Measurements from ENCODE around the gene SPTBN2.
A peak's percentile ranks its signal among the peaks of the same experiment; 100 is the strongest.
"Not testable (repeated sequence)": the region's sequence is repeated elsewhere in the genome, so short reads cannot be mapped to it uniquely, and the experiment has no call there.

The SPTBN2 gene

GRCh38 chr11:66641834-66642233, 87.2 kb downstream of the SPTBN2 start:
- ChIA-PET POLR2A (ENCODE audit: low non-redundant PET) (no interaction called here), CTCF (interaction anchor here (0.6 kb wide), 1 partner anchor 18 kb away, joined by 4 read pairs; no protein-coding TSS in a partner anchor)
- DNase-seq (ENCODE audit: low spot score): no peak
- no peak overlapping the region for H3K27ac ChIP-seq
- no peak for TF ChIP-seq CTCF (conservative IDR thresholded peaks at IDR 0.05; ENCODE audit: low read depth)

DNA sequence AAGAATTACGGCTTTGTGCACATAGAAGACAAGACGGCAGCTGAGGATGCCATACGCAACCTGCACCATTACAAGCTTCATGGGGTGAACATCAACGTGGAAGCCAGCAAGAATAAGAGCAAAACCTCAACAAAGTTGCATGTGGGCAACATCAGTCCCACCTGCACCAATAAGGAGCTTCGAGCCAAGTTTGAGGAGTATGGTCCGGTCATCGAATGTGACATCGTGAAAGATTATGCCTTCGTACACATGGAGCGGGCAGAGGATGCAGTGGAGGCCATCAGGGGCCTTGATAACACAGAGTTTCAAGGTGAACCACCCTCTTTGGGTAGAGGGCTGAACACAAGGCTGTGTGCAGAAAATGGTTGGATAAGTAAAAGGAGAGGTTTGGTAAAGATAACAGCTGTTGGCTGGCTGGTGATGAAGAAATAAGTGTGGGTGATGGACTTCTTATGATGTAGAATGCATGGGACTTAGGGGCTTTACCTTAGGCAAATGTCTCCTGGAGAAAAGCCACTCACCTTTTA, 89.1 kb downstream of the SPTBN2 start:
- DNase-seq (ENCODE audit: low spot score): not testable (repeated sequence)
- peak overlapping the region; percentile 28 for H3K27ac ChIP-seq
- CTCF ChIA-PET: interaction anchor here (0.7 kb wide), 2 partner anchors 12 to 37 kb away, joined by 3 read pairs; no protein-coding TSS in a partner anchor
- POLR2A ChIA-PET (ENCODE audit: low non-redundant PET): interaction anchor here (2.4 kb wide), 1 partner anchor 23 kb away, joined by 16 read pairs; the partner anchor contains the start of gene RBM14

DNA sequence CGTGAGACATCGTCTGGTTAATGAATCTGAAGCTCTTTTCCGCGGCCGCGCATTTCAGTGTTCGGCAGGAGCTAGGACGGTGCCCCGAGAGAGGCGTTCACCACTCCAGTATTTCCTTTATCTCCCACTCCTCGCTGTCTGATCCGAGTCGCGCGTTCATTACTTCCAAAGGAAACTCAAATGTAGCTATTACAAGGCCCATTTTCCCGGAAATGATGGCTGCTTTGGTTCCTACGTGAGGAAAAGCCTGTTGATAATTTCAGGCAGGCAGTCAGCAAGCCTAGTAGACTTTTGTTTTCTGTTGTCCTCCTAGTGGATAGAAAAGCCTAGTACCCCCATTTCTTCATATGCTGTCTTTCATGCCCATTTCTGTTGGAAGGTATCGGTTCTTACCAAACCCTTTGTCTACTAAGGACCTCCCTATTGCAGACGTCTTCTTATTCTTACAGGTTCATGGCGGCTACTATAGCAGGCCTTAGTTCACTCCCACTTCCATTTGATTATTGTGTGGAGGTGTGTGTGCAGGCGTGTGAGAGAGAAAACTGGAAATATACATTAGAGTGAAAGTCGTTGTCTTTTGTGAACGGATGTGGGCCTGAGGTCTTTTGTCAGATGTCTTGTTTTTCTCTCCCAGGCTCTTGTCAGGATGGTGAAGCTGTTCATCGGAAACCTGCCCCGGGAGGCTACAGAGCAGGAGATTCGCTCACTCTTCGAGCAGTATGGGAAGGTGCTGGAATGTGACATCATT, 89.8 kb downstream of the SPTBN2 start:
- no peak for DNase-seq (ENCODE audit: low spot score)
- CTCF ChIA-PET: interaction anchor here (0.6 to 0.7 kb wide), 4 partner anchors 9 to 276 kb away, joined by 3 to 6 read pairs (median 3); no protein-coding TSS in a partner anchor
- H3K27ac ChIP-seq: peak overlapping the region; percentile 88
- TF ChIP-seq CTCF (conservative IDR thresholded peaks at IDR 0.05; ENCODE audit: low read depth): no peak
- POLR2A ChIA-PET (ENCODE audit: low non-redundant PET): interaction anchor here (0.7 to 2.4 kb wide), 2 partner anchors 23 to 86 kb away, joined by 6 to 16 read pairs; partner anchors contain the start of gene RBM14

GRCh38 chr11:66638177-66639065, 90.6 kb downstream of the SPTBN2 start, which contains the start of gene RBM4:
RBM4 (plus strand) TSS chr11:66638703; CDS start chr11:66639712, 1,009 bp downstream.
- DNase-seq (ENCODE audit: low spot score): peak; percentile 100
- TF ChIP-seq CTCF (conservative IDR thresholded peaks at IDR 0.05; ENCODE audit: low read depth): no peak
- POLR2A ChIA-PET (ENCODE audit: low non-redundant PET): interaction anchor here (0.6 to 2.4 kb wide), 6 partner anchors 9 to 85 kb away, joined by 3 to 16 read pairs (median 4); partner anchors contain the start of gene RBM14
- peak within 1 kb of the TSS; percentile 88 for H3K27ac ChIP-seq
- CTCF ChIA-PET: interaction anchor here (0.6 to 0.9 kb wide), 3 partner anchors 8 to 275 kb away, joined by 3 to 6 read pairs (median 3); no protein-coding TSS in a partner anchor

DNA sequence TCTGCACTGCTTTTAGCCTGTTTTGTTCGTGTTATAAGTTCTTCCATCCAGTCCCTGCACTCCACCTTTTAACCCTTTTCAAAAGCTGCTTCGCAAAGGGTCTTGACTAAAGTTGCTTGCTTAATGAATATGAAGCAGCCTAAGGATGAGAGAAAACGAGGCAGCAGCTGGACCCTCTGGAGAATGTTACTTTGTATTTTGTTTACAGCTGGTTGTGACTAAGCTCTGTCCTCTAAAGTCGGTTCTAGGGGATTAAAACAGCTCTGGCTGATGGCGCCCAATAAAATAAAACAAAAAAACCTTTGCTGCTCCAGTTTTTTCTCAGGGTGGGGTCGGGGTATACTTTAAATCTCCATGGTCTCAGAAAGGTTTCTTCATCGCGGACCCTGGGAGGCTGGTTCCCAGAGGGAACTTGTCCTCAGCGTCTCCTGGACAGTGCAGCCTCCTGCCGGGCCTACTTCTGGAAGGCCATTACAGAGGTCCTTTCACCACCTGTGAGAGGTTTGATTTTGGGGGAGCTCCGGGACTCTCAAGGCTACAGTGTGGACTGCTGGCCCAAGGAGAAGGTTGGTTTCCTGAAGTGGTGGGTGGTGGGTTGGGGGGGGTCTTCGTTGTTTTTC, 91.3 kb downstream of the SPTBN2 start:
- DNase-seq (ENCODE audit: low spot score): no peak
- CTCF ChIA-PET: interaction anchor here (0.9 to 1.0 kb wide), 2 partner anchors 48 to 75 kb away, joined by 3 read pairs; no protein-coding TSS in a partner anchor
- no peak for TF ChIP-seq CTCF (conservative IDR thresholded peaks at IDR 0.05; ENCODE audit: low read depth)
- POLR2A ChIA-PET (ENCODE audit: low non-redundant PET): interaction anchor here (0.6 to 2.4 kb wide), 5 partner anchors 8 to 80 kb away, joined by 3 to 16 read pairs (median 3); partner anchors contain the start of gene RBM14
- peak overlapping the region; percentile 88 for H3K27ac ChIP-seq

GRCh38 chr11:66636411-66636810, 92.6 kb downstream of the SPTBN2 start:
- TF ChIP-seq CTCF (conservative IDR thresholded peaks at IDR 0.05; ENCODE audit: low read depth): no peak
- CTCF ChIA-PET: no interaction called here
- POLR2A ChIA-PET (ENCODE audit: low non-redundant PET): interaction anchor here (1.1 kb wide), 1 partner anchor 19 kb away, joined by 3 read pairs; no protein-coding TSS in a partner anchor
- H3K27ac ChIP-seq: peak overlapping the region; percentile 74
- no peak for DNase-seq (ENCODE audit: low spot score)
